Midbrain (tissue), 1 donor: ENCODE measurements around the gene ZNF32.
A peak's percentile ranks its signal among the peaks of the same experiment; 100 is the strongest.
"Not testable (repeated sequence)": the region's sequence is repeated elsewhere in the genome, so short reads cannot be mapped to it uniquely, and the experiment has no call there.

Experiments
- DNase-seq: peaks from one replicate; lab custom pipeline; 2025; lab: John Stamatoyannopoulos, UW

The ZNF32 gene

DNA sequence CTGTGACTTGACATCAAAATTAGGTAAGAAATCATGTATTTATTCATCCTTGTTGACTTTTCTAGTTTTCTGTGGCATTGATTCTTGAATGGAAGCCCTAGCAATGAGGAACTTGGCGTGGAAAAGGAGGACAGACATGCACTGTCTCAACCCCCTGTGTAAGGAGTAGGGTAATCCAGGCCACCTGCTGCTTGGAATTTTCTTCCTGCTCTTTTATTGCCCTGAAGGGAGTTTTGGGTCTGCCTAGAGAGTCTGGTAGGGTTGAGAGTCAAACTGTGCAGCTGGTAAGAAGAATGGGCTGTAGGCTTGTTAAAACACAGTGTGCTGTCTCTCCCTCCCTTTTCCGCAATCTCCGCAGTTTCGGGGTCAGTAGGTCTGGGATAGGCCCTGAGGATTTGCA, 19.7 kb downstream of the ZNF32 start:
- DNase-seq, result no peak

DNA sequence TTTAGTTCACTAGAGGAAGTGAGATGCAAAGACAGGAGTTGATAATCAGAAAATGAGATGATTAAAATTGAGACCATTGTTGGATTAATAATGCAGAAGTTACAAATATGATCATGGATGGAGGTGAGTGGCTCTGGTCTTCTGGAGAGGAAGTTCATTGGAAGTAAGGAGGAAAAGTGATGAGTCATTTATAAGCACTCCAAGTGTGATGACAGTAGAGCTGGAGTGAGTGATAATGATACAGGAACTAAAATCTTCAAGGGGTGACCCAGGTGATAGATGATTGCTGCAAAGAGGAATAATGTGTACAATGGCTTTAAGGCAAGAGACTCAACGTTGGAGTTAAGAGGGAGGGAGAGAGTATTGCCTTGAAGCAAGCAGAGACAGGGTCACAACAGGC, 20.7 kb downstream of the ZNF32 start:
- DNase-seq, result no peak

DNA sequence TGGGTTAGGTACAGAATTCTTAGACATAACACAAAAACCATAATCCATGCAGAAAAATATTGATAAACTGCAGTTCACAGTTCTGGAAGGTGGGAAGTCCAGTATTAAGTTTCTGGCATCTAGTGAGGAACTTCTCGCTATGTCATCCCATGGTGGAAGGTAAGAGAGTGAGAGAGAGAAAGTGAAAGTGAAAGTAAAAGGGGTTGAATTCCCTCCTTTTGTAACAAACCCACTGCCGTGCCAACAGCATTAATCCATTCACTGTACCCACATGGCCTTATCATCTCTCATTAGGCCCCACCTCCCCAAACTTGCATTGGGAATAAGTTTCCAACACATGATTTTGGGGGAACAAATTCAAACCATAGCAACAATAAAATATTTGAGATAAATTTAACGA, 25.3 kb downstream of the ZNF32 start:
- no peak for DNase-seq

DNA sequence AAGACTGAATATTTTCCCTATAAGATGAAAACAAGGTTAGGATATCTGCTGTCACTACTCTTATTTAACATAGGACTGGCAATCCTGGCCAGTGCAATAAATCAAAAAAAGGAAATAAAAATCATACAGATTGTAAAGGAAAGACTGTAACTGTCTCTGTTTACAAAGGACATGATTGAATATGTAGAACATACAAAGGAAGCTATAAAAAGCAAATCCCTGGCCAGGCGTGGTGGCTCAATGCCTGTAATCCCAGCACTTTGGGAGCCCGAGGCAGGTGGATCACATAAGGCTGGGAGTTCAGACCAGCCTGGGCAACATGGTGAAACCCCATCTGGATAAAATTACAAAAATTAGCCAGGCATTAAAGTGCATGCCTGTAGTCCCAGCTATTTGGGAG, 26.6 kb downstream of the ZNF32 start:
- no peak for DNase-seq

DNA sequence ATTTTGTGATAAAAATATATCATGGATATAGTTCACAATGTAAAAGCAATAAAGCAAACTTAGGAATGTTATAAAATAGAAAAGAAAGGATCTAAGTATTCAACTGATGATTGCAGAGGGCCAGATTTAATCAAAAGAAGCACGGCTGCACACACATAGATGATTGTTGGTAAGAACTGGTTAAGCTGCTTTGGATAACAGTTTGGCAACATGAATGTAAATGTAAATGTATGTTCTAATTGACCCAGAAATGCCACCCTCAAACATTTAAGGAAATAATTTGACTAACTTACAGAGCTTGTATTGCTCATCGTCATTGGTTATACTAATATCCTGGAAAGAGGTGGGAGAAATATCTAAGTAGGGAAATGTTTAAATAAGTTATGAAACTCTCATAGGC, 29.3 kb downstream of the ZNF32 start:
- no peak for DNase-seq

DNA sequence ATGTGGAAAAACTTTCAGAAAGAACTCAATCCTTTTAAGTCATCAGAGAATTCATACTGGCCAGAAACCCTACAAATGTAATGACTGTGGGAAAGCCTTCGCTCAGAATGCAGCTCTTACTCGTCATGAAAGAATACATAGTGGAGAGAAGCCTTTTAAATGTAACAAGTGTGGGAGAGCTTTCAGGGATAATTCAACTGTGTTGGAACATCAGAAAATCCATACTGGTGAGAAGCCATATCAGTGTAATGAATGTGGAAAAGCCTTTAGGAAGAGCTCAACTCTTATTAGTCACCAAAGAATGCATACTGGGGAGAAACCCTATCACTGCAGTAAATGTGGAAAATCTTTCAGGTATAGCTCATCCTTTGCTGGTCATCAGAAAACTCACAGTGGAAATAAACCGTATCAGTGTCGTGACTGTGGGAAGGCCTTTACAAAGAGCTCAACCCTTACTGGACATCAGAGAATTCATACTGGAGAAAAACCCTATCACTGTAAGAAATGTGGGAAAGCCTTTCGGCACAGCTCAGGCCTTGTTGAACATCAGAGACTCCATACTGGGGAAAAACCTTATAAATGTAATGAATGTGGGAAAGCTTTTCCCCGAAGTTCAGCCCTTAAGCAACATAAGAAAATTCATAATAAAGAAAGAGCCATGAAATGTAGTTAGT, 31.8 kb downstream of the ZNF32 start:
- DNase-seq, result no peak

DNA sequence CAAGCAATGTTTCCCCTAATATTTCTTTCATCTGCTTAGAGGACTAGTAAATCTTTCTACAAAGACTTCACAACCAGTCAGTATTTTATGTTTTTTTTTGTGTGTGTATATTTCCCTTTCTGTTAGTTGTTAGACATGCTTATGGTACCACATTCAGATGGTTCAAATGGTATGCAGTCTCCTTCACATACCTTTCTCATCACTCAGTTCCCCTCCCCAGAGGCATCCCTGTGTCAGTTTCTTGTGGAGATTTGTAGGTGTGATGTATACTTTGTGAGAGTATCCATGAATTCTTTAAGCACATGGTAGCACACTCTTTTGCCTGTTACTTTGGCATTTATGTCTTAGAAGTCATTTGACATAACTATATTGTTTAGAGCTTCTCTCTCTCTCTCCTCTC, 38.0 kb downstream of the ZNF32 start:
- DNase-seq, result no peak

DNA sequence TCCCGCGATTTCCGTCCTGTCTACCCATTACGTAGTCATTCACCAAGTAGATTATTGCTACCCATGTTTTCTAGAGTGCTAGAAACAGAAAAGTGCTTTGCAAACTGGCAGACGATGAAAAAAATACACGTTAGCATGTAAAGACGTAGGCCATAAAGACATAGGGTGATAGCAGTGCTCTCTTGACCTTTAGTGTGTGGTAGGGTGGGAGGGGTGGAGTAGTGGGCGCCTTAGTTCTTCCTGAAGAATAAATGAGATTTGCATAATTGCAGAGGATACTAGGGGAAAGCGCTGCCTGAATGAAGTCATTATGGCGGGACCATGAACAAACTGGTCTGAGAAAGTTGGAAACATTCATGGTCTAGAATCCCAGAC, 41.5 kb downstream of the ZNF32 start:
- DNase-seq, result no peak

DNA sequence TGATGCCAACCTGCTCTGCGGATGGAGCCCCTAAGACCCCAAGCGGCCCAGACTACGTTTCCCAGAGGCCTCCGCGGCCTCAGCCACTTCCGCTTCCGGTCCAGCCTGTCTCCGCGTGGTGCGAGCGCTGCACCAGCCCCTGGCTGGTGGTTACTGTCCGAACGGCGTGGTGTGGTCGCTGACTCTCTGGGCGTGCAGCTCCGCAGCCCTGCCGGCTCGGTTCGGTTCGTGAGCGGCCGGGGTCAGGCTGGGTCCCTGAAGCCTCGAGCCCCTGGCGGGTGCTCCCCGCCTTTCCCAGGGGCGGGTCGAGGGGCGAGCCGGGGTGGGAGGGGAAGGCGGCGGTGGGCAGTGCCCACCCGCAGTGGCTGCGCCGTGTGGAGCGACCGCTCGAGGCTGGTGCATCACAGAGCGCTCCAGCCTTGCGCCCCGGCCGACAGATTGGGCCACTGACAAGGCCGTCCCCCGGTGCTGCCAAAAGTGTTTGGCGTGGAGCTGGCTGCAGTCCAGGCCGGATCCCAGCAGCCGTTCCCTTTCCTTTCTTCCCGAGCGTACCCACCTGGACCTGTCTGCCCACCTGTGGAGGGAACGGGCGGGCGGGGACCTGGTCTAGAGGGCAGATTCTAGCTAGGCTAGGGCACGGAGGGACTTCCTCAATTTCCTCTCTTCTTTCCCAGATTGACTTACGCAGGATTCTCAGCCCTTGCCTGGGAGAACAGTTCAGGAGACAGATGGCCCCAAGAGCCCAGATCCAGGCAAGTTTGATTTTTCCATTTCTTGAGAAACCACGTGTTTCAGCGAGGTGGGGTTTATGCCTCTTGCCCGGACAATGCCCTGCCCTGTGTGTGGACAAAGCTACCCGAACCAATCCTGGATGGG, 42.1 kb downstream of the ZNF32 start, which contains the start of gene ZNF485:
TSS of gene ZNF485 (plus strand) at position 116 of the 876 bp plus-strand sequence. CDS start at position 729, 613 bp downstream.
- peak; percentile 80 for DNase-seq

DNA sequence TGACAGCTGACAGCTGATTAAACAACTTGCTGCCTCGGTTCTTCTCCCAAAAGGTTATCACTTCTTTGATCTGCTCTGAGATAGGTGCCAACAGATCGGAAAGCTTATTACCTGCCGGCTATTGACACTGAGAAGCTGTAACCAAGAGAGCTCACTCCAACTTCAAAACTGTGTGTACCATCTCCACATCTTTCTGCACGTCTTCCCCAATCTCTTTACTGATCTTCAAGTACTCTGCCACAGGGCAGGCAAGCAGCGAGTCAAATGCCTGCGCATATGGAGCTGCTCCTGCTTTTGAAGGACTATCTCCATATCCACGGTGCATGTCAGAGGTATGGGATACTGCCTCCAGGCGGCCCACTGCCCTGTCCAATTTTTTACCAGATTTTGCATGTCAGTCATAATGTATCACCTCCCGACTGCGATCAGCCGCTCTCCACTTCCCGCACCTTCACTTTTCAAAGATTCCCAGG, 42.8 kb downstream of the ZNF32 start:
- no peak for DNase-seq

DNA sequence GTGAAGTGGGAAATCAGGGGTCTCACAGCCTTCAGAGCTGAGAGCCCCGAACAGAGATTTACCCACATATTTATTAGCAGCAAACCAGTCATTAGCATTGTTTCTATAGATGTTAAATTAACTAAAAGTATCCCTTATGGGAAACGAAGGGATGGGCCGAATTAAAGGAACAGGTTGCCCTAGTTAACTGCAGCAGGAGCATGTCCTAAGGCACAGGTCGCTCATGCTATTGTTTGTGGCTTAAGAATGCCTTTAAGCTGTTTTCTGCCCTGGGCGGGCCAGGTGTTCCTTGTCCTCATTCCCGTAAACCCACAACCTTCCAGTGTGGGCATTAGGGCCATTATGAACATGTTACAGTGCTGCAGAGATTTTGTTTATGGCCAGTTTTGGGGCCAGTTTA, 47.1 kb downstream of the ZNF32 start:
- DNase-seq, result not testable (repeated sequence)

DNA sequence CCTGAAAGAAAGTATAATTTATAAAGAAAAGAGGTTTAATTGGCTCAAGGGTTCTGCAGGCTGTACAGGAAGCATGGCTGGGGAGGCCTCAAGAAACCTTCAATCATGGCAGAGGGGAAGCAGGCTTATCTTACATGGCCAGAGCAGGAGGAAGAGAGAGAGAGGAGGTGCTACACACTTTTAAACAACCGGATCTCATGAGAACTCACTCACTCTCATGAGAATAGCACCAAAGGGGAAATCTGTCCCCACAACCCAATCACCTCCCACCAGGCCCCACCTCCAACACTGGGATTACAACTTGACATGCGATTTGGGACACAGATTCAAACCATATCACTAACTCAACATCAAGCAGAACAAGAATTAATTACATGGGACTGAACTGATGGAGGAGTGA, 49.3 kb downstream of the ZNF32 start:
- no peak for DNase-seq

DNA sequence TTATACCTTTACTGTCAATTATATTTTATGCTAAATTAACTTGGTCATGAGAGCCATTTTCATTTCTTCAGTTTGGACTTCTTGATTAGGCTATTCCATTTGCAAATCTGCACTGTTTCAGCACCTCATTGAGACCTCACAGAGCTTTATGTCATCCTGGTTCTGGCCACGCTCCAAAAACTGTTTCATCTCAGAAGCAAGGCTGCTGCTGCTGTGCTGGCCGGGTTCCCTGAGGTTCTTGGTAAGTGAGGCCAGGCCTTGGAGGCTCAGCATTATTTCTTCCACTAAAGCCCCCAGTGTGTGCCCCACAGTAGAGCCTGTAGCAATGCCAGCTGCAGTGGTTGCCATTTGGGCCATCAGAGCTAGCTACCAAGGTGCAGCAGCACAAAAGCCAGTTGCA, 50.2 kb downstream of the ZNF32 start:
- DNase-seq, result no peak

DNA sequence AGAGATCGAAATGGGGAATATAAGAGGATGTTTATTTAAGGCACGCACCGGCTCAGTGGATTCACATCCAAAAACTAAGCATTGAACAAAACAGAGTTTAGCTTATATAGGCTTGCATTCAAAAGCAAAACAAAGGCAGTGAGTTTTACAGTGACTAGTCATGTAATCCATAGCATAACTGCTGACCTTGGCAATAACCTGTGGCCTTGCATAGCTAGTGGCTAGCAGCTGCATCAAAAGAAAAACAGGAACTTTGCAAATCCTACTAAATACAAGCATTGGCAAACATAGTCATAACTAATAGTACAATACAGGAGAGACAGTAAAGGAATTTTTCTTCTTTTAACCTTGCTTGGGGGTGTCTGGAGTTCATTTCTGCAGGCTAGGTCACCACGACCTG, 52.1 kb downstream of the ZNF32 start:
- no peak for DNase-seq

DNA sequence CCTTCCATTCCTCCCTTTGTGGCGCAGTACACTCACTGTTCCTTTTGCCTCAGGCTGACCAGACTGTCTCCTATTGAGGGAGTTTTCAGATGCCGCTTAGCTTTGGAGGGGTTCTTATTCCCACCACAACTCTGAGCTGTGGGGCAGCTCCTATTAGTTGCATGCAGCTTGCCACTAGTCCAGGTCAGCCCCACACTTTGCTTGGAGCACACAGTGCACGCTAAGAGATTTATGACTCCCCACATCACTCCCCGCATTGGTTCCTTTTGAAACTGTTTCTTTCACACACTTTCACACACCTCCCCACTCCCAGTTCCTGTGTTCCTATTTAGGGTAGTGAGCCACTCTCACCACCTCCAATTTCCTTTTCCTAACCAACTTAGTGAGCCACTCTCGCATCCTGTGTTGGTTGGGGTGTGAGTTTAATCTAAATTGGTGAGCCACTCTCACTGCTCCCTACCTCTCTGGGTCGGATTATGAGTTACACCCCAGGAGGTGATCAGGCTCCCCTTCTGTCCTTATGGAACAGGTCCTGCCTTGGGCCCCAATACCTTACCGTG, 52.9 kb downstream of the ZNF32 start:
- DNase-seq, result no peak

DNA sequence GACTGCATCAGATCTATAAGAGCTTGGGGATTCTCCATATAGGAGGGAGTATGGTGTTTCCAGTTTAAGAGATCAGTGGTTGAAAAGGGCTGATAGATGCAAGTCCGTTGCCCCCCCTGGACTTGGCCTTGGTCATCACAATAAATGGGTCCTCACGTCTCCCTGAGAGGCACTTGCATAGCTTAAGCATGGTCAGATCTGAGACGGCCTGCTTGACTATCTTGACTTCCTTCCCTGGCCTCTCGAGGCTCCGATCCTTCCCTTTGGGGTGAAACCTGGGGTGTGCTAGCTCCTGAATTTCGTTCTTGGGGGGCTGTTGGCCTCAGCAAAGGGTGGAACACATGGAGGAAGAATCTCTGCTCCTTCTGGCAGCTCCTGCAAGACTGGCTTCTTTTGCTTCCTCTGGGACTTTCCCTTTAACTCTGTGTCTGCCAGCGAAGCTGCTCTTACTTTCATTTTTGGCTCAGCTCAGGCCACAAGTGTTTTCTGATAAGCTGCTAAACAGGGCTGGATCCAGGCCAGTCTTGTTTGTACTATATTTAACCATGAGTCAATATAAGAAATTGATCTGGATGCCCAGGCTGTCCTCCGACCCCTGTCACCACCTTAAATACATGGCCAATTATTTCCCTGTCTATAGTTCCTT, 53.6 kb downstream of the ZNF32 start:
- no peak for DNase-seq
